ENCODE data around the gene MRPL4. TPM values are rescaled to one million over a fixed set of nuclear protein-coding genes. Genes with fewer than 3 reads are reported as not detected.
A peak's percentile ranks its signal among the peaks of the same experiment; 100 is the strongest.

MRPL4 gene
- 152 and 171 TPM in 2 replicates for total RNA-seq (2014; rRNA removed; shearing (Covaris generic))
- 92.0 and 102 TPM in 2 replicates for polyA plus RNA-seq (2016; fragmentation: Nextera tagmentation; extraction: Ambion mirVana)
- long read RNA-seq, transcript MRPL4-201 (9 exons, 1,455 nt): major isoform, 73 of 93 reads
- long read RNA-seq, transcript MRPL4-207 (8 exons, 1,423 nt): minor isoform, 6 of 93 reads
- long read RNA-seq, partial matches to known transcripts: 8 of 93 reads
- long read RNA-seq, other reads (novel, unspliced or antisense): 5 of 93 reads

GRCh38 chr19:10251792-10252694 is at the start of gene MRPL4:
Gene MRPL4, plus strand, starts transcription at chr19:10252214. Its CDS starts 40 bp downstream, at chr19:10252254.
- peaks cover 10% of the 10 kb centered on the region for H3K36me3 ChIP-seq (ENCODE audit: insufficient read depth)
- Mint-ChIP-seq H3K4me1 (peaks cover 4% of the 10 kb centered on the region), H3K4me3 (peak within 1 kb of the TSS; percentile 99), H3K27ac (peak within 1 kb of the TSS; percentile 99), H3K9me3 (peaks cover 2% of the 10 kb centered on the region; the same call in 2 of the 3 replicates), H3K36me3 (ENCODE audit: low read depth) (peaks cover 33% of the 10 kb centered on the region), H3K27me3 (ENCODE audit: insufficient read depth, low read depth, poor library complexity) (peaks cover 16% of the 10 kb centered on the region)
- H3K4me3 ChIP-seq: peak within 1 kb of the TSS; percentile 68
- H3F3A ChIP-seq (replicated peaks; ENCODE audit: low read depth): peaks cover 6% of the 10 kb centered on the region
- no peaks in the 10 kb centered on the region for H3K4me1 ChIP-seq (ENCODE audit: insufficient read depth)
- peaks cover 11% of the 10 kb centered on the region for H3K79me2 ChIP-seq (replicated peaks; ENCODE audit: insufficient read depth)
- DNase-seq (ENCODE audit: low spot score): peak; percentile 99
- H2AFZ ChIP-seq: peak within 1 kb of the TSS; percentile 23; the same call in 1 of the 2 replicates
- ATAC-seq: peak; percentile 96
- H3K27ac ChIP-seq (ENCODE audit: low read depth): no peak within 1 kb of the TSS
- H3K9me2 ChIP-seq (ENCODE audit: insufficient read depth): no peaks in the 10 kb centered on the region
- H3K27me3 ChIP-seq (ENCODE audit: insufficient read depth): no peaks in the 10 kb centered on the region
- H4K20me1 ChIP-seq (replicated peaks; ENCODE audit: insufficient read depth): peaks cover 6% of the 10 kb centered on the region; the same call in 1 of the 2 replicates
- peak within 1 kb of the TSS; percentile 98 for H3K4me2 ChIP-seq
- TF ChIP-seq EZH2 (IDR thresholded peaks at IDR 0.05; ENCODE audit: low read depth, unreplicated experiment): no peak
- peak; percentile 99 for TF ChIP-seq CREB1 (CRISPR knock-in tag; IDR thresholded peaks at IDR 0.05; ENCODE audit: low read depth)
- no peak for TF ChIP-seq ZNF331 (CRISPR knock-in tag; IDR thresholded peaks at IDR 0.05; ENCODE audit: low read depth)
- TF ChIP-seq, protein P1, sequence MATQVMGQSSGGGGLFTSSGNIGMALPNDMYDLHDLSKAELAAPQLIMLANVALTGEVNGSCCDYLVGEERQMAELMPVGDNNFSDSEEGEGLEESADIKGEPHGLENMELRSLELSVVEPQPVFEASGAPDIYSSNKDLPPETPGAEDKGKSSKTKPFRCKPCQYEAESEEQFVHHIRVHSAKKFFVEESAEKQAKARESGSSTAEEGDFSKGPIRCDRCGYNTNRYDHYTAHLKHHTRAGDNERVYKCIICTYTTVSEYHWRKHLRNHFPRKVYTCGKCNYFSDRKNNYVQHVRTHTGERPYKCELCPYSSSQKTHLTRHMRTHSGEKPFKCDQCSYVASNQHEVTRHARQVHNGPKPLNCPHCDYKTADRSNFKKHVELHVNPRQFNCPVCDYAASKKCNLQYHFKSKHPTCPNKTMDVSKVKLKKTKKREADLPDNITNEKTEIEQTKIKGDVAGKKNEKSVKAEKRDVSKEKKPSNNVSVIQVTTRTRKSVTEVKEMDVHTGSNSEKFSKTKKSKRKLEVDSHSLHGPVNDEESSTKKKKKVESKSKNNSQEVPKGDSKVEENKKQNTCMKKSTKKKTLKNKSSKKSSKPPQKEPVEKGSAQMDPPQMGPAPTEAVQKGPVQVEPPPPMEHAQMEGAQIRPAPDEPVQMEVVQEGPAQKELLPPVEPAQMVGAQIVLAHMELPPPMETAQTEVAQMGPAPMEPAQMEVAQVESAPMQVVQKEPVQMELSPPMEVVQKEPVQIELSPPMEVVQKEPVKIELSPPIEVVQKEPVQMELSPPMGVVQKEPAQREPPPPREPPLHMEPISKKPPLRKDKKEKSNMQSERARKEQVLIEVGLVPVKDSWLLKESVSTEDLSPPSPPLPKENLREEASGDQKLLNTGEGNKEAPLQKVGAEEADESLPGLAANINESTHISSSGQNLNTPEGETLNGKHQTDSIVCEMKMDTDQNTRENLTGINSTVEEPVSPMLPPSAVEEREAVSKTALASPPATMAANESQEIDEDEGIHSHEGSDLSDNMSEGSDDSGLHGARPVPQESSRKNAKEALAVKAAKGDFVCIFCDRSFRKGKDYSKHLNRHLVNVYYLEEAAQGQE (IDR thresholded peaks at IDR 0.05; ENCODE audit: unreplicated experiment): no peak
- no peak for TF ChIP-seq ZNF114 (CRISPR knock-in tag; IDR thresholded peaks at IDR 0.05)
- TF ChIP-seq NANOG (IDR thresholded peaks at IDR 0.05; ENCODE audit: borderline replicate concordance): no peak
- TF ChIP-seq EZH2phosphoT487 (IDR thresholded peaks at IDR 0.05; ENCODE audit: unreplicated experiment): no peak
- no peak for TF ChIP-seq JUNB (IDR thresholded peaks at IDR 0.05; ENCODE audit: unreplicated experiment)
- no peak for TF ChIP-seq STAT1 (IDR thresholded peaks at IDR 0.05; ENCODE audit: unreplicated experiment)
- peak; percentile 89 for TF ChIP-seq POLR2AphosphoS5 (IDR thresholded peaks at IDR 0.05; ENCODE audit: low read depth)
- TF ChIP-seq, protein P2, sequence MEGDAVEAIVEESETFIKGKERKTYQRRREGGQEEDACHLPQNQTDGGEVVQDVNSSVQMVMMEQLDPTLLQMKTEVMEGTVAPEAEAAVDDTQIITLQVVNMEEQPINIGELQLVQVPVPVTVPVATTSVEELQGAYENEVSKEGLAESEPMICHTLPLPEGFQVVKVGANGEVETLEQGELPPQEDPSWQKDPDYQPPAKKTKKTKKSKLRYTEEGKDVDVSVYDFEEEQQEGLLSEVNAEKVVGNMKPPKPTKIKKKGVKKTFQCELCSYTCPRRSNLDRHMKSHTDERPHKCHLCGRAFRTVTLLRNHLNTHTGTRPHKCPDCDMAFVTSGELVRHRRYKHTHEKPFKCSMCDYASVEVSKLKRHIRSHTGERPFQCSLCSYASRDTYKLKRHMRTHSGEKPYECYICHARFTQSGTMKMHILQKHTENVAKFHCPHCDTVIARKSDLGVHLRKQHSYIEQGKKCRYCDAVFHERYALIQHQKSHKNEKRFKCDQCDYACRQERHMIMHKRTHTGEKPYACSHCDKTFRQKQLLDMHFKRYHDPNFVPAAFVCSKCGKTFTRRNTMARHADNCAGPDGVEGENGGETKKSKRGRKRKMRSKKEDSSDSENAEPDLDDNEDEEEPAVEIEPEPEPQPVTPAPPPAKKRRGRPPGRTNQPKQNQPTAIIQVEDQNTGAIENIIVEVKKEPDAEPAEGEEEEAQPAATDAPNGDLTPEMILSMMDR (conservative IDR thresholded peaks at IDR 0.05; ENCODE audit: low read depth in 2 of 2): no peak
- TF ChIP-seq, protein P3, sequence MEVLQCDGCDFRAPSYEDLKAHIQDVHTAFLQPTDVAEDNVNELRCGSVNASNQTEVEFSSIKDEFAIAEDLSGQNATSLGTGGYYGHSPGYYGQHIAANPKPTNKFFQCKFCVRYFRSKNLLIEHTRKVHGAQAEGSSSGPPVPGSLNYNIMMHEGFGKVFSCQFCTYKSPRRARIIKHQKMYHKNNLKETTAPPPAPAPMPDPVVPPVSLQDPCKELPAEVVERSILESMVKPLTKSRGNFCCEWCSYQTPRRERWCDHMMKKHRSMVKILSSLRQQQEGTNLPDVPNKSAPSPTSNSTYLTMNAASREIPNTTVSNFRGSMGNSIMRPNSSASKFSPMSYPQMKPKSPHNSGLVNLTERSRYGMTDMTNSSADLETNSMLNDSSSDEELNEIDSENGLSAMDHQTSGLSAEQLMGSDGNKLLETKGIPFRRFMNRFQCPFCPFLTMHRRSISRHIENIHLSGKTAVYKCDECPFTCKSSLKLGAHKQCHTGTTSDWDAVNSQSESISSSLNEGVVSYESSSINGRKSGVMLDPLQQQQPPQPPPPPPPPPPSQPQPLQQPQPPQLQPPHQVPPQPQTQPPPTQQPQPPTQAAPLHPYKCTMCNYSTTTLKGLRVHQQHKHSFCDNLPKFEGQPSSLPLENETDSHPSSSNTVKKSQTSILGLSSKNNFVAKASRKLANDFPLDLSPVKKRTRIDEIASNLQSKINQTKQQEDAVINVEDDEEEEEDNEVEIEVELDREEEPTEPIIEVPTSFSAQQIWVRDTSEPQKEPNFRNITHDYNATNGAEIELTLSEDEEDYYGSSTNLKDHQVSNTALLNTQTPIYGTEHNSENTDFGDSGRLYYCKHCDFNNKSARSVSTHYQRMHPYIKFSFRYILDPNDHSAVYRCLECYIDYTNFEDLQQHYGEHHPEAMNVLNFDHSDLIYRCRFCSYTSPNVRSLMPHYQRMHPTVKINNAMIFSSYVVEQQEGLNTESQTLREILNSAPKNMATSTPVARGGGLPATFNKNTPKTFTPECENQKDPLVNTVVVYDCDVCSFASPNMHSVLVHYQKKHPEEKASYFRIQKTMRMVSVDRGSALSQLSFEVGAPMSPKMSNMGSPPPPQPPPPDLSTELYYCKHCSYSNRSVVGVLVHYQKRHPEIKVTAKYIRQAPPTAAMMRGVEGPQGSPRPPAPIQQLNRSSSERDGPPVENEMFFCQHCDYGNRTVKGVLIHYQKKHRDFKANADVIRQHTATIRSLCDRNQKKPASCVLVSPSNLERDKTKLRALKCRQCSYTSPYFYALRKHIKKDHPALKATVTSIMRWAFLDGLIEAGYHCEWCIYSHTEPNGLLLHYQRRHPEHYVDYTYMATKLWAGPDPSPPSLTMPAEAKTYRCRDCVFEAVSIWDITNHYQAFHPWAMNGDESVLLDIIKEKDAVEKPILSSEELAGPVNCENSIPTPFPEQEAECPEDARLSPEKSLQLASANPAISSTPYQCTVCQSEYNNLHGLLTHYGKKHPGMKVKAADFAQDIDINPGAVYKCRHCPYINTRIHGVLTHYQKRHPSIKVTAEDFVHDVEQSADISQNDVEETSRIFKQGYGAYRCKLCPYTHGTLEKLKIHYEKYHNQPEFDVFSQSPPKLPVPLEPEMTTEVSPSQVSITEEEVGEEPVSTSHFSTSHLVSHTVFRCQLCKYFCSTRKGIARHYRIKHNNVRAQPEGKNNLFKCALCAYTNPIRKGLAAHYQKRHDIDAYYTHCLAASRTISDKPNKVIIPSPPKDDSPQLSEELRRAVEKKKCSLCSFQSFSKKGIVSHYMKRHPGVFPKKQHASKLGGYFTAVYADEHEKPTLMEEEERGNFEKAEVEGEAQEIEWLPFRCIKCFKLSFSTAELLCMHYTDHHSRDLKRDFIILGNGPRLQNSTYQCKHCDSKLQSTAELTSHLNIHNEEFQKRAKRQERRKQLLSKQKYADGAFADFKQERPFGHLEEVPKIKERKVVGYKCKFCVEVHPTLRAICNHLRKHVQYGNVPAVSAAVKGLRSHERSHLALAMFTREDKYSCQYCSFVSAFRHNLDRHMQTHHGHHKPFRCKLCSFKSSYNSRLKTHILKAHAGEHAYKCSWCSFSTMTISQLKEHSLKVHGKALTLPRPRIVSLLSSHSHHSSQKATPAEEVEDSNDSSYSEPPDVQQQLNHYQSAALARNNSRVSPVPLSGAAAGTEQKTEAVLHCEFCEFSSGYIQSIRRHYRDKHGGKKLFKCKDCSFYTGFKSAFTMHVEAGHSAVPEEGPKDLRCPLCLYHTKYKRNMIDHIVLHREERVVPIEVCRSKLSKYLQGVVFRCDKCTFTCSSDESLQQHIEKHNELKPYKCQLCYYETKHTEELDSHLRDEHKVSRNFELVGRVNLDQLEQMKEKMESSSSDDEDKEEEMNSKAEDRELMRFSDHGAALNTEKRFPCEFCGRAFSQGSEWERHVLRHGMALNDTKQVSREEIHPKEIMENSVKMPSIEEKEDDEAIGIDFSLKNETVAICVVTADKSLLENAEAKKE (CRISPR knock-in tag; IDR thresholded peaks at IDR 0.05): no peak
